AG09309 (cell line): ENCODE results near the gene OR6K2.

ENCODE experiments used
- DNase-seq: peaks from one replicate; pipeline ENCODE4 v3.0.0-alpha.2; 2010; ENCODE audit warnings: low read depth
- H3K4me3 ChIP-seq: 2 replicates; pipeline ENCODE4 v1.5.1; 2011; ENCODE audit warnings: mild to moderate bottlenecking, low read depth, low read length, moderate library complexity; ENCODE audit not compliant: control insufficient read depth
- TF ChIP-seq, protein P1 (sequence below): IDR thresholded peaks from 2 replicates; pipeline ENCODE4 v1.5.1; 2011; ENCODE audit warnings: mild to moderate bottlenecking, low read depth, low read length, inconsistent platforms; ENCODE audit not compliant: insufficient read depth, control insufficient read depth; ENCODE audit errors: missing control alignments

The OR6K2 gene

GRCh38 chr1:158686111-158687009 is 14.1 kb downstream of the OR6K2 start, which contains the start of gene SPTA1:
TSS of gene SPTA1 (minus strand) at chr1:158686715. CDS start at chr1:158686517, 198 bp downstream.
- TF ChIP-seq, protein P1, sequence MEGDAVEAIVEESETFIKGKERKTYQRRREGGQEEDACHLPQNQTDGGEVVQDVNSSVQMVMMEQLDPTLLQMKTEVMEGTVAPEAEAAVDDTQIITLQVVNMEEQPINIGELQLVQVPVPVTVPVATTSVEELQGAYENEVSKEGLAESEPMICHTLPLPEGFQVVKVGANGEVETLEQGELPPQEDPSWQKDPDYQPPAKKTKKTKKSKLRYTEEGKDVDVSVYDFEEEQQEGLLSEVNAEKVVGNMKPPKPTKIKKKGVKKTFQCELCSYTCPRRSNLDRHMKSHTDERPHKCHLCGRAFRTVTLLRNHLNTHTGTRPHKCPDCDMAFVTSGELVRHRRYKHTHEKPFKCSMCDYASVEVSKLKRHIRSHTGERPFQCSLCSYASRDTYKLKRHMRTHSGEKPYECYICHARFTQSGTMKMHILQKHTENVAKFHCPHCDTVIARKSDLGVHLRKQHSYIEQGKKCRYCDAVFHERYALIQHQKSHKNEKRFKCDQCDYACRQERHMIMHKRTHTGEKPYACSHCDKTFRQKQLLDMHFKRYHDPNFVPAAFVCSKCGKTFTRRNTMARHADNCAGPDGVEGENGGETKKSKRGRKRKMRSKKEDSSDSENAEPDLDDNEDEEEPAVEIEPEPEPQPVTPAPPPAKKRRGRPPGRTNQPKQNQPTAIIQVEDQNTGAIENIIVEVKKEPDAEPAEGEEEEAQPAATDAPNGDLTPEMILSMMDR = no peak
- H3K4me3 ChIP-seq = no peak within 1 kb of the TSS
- DNase-seq = no peak

GRCh38 chr1:158685085-158685484 is 15.4 kb downstream of the OR6K2 start:
- H3K4me3 ChIP-seq = no peak overlapping the region
- TF ChIP-seq, protein P1 = no peak
- DNase-seq = no peak

DNA sequence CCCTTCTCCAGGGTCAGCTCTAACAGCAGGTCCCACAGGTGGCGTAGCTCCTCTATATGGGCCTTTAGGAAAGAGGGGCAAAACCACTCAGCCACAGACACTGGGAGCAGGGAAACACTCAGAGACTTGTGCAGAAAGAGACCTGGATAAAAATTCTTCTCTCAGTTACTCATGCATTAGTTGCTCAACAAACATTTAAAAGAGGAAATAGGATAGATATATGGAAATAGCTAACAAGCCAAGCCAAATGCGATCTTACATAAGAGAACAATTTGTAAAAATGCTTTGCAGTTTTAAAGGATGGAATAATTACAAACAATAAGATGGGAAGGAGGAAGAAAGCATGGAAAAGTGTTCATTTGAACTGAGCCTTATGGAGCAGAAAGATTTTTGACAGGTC is 18.8 kb downstream of the OR6K2 start:
- DNase-seq = no peak
- H3K4me3 ChIP-seq = no peak overlapping the region
- TF ChIP-seq, protein P1 = no peak

- TF ChIP-seq, protein P1 = no peak
- H3K4me3 ChIP-seq = no peak overlapping the region
- DNase-seq = no peak
These were observed 21.2 kb downstream of the OR6K2 start for GRCh38 chr1:158679289-158679688.

- H3K4me3 ChIP-seq = no peak overlapping the region
- TF ChIP-seq, protein P1 = no peak
- DNase-seq = no peak
These were observed 24.7 kb downstream of the OR6K2 start for GRCh38 chr1:158675563-158676323.

DNA sequence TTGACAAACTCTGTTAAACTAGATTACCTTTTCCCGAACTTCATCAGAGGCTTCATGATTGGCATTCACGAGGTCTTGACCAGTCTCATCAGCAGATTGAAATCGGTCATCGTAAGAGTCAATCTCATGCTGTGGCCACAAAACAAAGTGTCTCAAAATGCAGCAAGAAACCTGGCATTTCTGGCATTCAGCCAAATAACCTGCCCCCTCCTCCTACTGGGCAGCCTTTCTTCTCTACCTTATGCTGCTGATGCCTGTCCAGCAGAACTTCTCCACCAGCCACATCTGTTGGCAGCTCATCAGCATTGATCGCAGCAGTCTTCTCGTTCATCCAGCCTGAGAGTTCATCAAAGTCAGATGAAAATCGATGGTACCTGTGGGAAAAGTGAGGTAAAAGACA is 26.1 kb downstream of the OR6K2 start:
- TF ChIP-seq, protein P1 = no peak
- H3K4me3 ChIP-seq = no peak overlapping the region
- DNase-seq = no peak
